Osteocyte (in vitro differentiated cells): ENCODE data around the gene NLGN2. TPM values are rescaled to one million over a fixed set of nuclear protein-coding genes. Genes with fewer than 3 reads are reported as not detected.

Experiments
- DNase-seq: peaks from one replicate; pipeline ENCODE4 v3.0.0; 2021; ENCODE audit warnings: mixed read lengths; ENCODE audit not compliant: unreplicated experiment; ENCODE audit errors: extremely low spot score
- H3K27ac Mint-ChIP-seq: one replicate; pipeline ENCODE4 v1.8.0; 2021; ENCODE audit warnings: mild to moderate bottlenecking, mixed read lengths; ENCODE audit not compliant: unreplicated experiment
- H3K27me3 Mint-ChIP-seq: one replicate; pipeline ENCODE4 v1.8.0; 2021; ENCODE audit warnings: mixed read lengths; ENCODE audit not compliant: unreplicated experiment
- H3K36me3 Mint-ChIP-seq: one replicate; pipeline ENCODE4 v1.8.0; 2021; ENCODE audit warnings: mixed read lengths; ENCODE audit not compliant: unreplicated experiment
- H3K4me1 Mint-ChIP-seq: one replicate; pipeline ENCODE4 v1.8.0; 2021; ENCODE audit warnings: mixed read lengths; ENCODE audit not compliant: unreplicated experiment
- H3K4me3 Mint-ChIP-seq: one replicate; pipeline ENCODE4 v1.8.0; 2021; ENCODE audit warnings: mild to moderate bottlenecking, moderate library complexity, mixed read lengths; ENCODE audit not compliant: unreplicated experiment
- H3K9me3 Mint-ChIP-seq: one replicate; pipeline ENCODE4 v1.8.0; 2021; ENCODE audit warnings: mixed read lengths; ENCODE audit not compliant: unreplicated experiment
- CTCF ChIP-seq: fragments of 200-600 bp; sonication (generic); IDR thresholded peaks from 2 replicates; pipeline ENCODE4 v1.5.0; 2021; ENCODE audit warnings: antibody characterized with exemption, mild to moderate bottlenecking, moderate library complexity
- total RNA-seq: library from RNA; stranded (reverse); gene quantifications from 2 replicates; pipeline ENCODE4 v1.2.1, GENCODE V29; 2021

Gene NLGN2
- total RNA-seq, 1 donor from 2014 or later = 56.8 TPM

- H3K4me3 Mint-ChIP-seq = peak overlapping the region; percentile 81
- peaks cover 43% of the 10 kb centered on the region for H3K4me1 Mint-ChIP-seq
- no peak overlapping the region for H3K27ac Mint-ChIP-seq
- peaks cover 31% of the 10 kb centered on the region for H3K27me3 Mint-ChIP-seq
- DNase-seq = no peak
- no peak for TF ChIP-seq CTCF
- peaks cover 2% of the 10 kb centered on the region for H3K36me3 Mint-ChIP-seq
- no peaks in the 10 kb centered on the region for H3K9me3 Mint-ChIP-seq
Measured at GRCh38 chr17:7437369-7437863, 29.8 kb downstream of the NLGN2 start.

GRCh38 chr17:7437950-7438614 is 30.4 kb downstream of the NLGN2 start:
- DNase-seq = no peak
- Mint-ChIP-seq H3K4me1 (peaks cover 43% of the 10 kb centered on the region), H3K9me3 (no peaks in the 10 kb centered on the region), H3K4me3 (peak overlapping the region; percentile 63), H3K27ac (no peak overlapping the region), H3K27me3 (peaks cover 33% of the 10 kb centered on the region), H3K36me3 (peaks cover 2% of the 10 kb centered on the region)
- TF ChIP-seq CTCF = no peak

- H3K36me3 Mint-ChIP-seq = peaks cover 2% of the 10 kb centered on the region
- no peaks in the 10 kb centered on the region for H3K9me3 Mint-ChIP-seq
- peak overlapping the region; percentile 63 for H3K4me3 Mint-ChIP-seq
- no peak overlapping the region for H3K27ac Mint-ChIP-seq
- TF ChIP-seq CTCF = no peak
- H3K27me3 Mint-ChIP-seq = peaks cover 36% of the 10 kb centered on the region
- H3K4me1 Mint-ChIP-seq = peaks cover 44% of the 10 kb centered on the region
- no peak for DNase-seq
Measured at GRCh38 chr17:7438656-7439460, 31.2 kb downstream of the NLGN2 start.

- peaks cover 2% of the 10 kb centered on the region for H3K36me3 Mint-ChIP-seq
- peak within 1 kb of the TSS; percentile 79 for H3K4me3 Mint-ChIP-seq
- H3K27ac Mint-ChIP-seq = no peak within 1 kb of the TSS
- peaks cover 46% of the 10 kb centered on the region for H3K4me1 Mint-ChIP-seq
- no peak for DNase-seq
- no peak for TF ChIP-seq CTCF
- H3K9me3 Mint-ChIP-seq = no peaks in the 10 kb centered on the region
- peaks cover 36% of the 10 kb centered on the region for H3K27me3 Mint-ChIP-seq
Measured at GRCh38 chr17:7439462-7440112, 31.9 kb downstream of the NLGN2 start, which contains the start of gene FGF11. FGF11 (plus strand) TSS chr17:7439512; CDS start chr17:7439621, 109 bp downstream.
